ENCODE measurements around the gene IL12B. TPM values are rescaled to one million over a fixed set of nuclear protein-coding genes. Genes with fewer than 3 reads are reported as not detected.

The IL12B gene
- total and polyA plus RNA-seq, 4 donors, result not detected

DNA sequence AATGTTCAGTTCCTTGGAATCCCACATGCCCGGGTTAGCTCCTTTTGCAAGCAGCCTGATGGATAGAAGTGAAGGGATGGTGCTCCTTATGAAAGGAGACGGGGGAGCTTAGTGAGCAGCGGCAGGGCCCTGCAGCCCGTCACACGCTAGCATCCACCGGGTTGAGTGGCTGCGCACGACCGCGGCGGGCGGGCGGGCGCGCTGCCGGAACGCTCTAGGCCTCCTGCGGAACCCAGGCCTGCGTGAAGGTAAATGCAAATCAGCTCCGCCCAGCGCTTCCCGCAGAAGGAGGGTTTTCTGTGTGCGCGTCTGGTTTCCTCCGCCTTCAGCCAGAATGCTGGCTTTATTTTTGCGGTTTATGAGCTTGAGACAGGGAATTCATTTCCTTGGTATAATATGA lies 19.8 kb downstream of the IL12B start:
- no peak for TF ChIP-seq JUND (IDR thresholded peaks at IDR 0.05)
- TF ChIP-seq, protein P1, sequence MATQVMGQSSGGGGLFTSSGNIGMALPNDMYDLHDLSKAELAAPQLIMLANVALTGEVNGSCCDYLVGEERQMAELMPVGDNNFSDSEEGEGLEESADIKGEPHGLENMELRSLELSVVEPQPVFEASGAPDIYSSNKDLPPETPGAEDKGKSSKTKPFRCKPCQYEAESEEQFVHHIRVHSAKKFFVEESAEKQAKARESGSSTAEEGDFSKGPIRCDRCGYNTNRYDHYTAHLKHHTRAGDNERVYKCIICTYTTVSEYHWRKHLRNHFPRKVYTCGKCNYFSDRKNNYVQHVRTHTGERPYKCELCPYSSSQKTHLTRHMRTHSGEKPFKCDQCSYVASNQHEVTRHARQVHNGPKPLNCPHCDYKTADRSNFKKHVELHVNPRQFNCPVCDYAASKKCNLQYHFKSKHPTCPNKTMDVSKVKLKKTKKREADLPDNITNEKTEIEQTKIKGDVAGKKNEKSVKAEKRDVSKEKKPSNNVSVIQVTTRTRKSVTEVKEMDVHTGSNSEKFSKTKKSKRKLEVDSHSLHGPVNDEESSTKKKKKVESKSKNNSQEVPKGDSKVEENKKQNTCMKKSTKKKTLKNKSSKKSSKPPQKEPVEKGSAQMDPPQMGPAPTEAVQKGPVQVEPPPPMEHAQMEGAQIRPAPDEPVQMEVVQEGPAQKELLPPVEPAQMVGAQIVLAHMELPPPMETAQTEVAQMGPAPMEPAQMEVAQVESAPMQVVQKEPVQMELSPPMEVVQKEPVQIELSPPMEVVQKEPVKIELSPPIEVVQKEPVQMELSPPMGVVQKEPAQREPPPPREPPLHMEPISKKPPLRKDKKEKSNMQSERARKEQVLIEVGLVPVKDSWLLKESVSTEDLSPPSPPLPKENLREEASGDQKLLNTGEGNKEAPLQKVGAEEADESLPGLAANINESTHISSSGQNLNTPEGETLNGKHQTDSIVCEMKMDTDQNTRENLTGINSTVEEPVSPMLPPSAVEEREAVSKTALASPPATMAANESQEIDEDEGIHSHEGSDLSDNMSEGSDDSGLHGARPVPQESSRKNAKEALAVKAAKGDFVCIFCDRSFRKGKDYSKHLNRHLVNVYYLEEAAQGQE (IDR thresholded peaks at IDR 0.05), result no peak
- TF ChIP-seq MAX (IDR thresholded peaks at IDR 0.05), result no peak
- no peak for TF ChIP-seq GABPA (IDR thresholded peaks at IDR 0.05 in 1 of 2, conservative IDR thresholded peaks at IDR 0.05 in 1 of 2)
- WGBS, result 13% methylated on average over 26 of the region's 26 CpGs
- no peaks in the 10 kb centered on the region for H3K36me3 ChIP-seq (ENCODE audit: control insufficient read depth in 4 of 4, insufficient read depth in 3 of 4, low read depth in 1 of 4, low read length in 3 of 4)

DNA sequence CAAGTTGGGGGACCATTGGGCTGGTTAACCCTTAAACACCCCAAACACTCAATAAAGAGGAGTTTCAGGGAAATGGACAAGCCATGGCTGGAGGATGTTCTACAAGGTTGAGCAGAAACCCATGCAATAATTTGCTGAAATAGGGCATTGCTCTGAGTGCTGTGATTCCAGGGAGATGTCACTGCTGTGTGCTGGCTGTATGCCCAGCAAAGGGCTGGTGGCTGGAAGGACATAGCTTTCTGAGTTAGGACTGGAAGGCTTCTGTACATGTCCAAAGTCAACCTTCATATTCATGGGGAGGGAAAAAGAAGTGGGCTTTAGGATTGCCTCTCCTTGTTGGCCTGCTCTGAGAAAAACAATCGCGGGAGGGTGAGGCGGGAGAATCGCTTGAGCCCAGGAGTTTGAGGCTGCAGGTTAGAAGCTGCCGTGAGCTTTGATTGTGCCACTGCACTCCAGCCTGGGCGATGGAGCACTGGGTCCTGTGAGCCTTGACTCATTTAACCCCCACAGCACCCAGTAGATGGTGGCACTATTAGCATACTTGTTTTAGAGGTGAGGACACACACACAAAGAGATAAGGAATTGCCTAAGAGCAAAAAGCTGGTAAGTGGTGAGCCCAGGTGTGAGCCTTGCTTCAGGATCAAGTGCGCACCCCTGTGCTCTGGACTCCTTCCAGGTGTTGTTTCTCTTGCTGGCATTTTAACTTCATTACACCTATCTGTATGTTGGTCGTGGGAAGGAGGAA lies 20.4 kb downstream of the IL12B start:
- no peak for DNase-seq (ENCODE audit: low spot score)
- no peaks in the 10 kb centered on the region for H3K36me3 ChIP-seq (ENCODE audit: control insufficient read depth in 4 of 4, insufficient read depth in 3 of 4, low read depth in 1 of 4, low read length in 3 of 4)
- no peak overlapping the region for H3K9ac ChIP-seq (ENCODE audit: low read depth in 1 of 2, low read length in 2 of 2)
- H3K4me3 ChIP-seq (ENCODE audit: low read depth in 1 of 3, low read length in 3 of 3), result no peak overlapping the region
- no peak overlapping the region for H3K27ac ChIP-seq (ENCODE audit: low read depth in 1 of 2, low read length in 2 of 2)
- H3K4me1 ChIP-seq (ENCODE audit: control insufficient read depth in 4 of 4, insufficient read depth in 4 of 4, low read length in 3 of 4), result peaks cover 0 to 5% (median 0%) of the 10 kb centered on the region in 4 donors
- WGBS, result 68% methylated on average over 8 of the region's 8 CpGs
- H3K9me3 ChIP-seq (ENCODE audit: control insufficient read depth in 4 of 4, low read length in 3 of 4), result no peaks in the 10 kb centered on the region
- H3K27me3 ChIP-seq (ENCODE audit: control insufficient read depth in 4 of 4, insufficient read depth in 4 of 4, low read length in 3 of 4), result peaks cover 0 to 9% (median 4%) of the 10 kb centered on the region in 4 donors
- TF ChIP-seq JUND (IDR thresholded peaks at IDR 0.05) (no peak), ATF3 (IDR thresholded peaks at IDR 0.05) (no peak), TAF1 (conservative IDR thresholded peaks at IDR 0.05) (no peak), GABPA (IDR thresholded peaks at IDR 0.05 in 1 of 2, conservative IDR thresholded peaks at IDR 0.05 in 1 of 2) (no peak), HNF4G (IDR thresholded peaks at IDR 0.05) (no peak), EGR1 (IDR thresholded peaks at IDR 0.05; ENCODE audit: low read depth in 2 of 2) (no peak), YY1 (IDR thresholded peaks at IDR 0.05) (no peak), FOXA1 (IDR thresholded peaks at IDR 0.05) (no peak), FOXA2 (IDR thresholded peaks at IDR 0.05) (no peak), NR2F2 (IDR thresholded peaks at IDR 0.05) (no peak), HNF4A (conservative IDR thresholded peaks at IDR 0.05) (no peak), RAD21 (IDR thresholded peaks at IDR 0.05) (no peak), ZBTB33 (IDR thresholded peaks at IDR 0.05) (no peak)
- TF ChIP-seq, protein P1 (IDR thresholded peaks at IDR 0.05), result no peak

More for the DNA sequence above, 19.8 kb downstream of the IL12B start:
- H3K27me3 ChIP-seq (ENCODE audit: control insufficient read depth in 4 of 4, insufficient read depth in 4 of 4, low read length in 3 of 4), result peaks cover 0 to 7% (median 3%) of the 10 kb centered on the region in 4 donors
- no peaks in the 10 kb centered on the region for H3K9me3 ChIP-seq (ENCODE audit: control insufficient read depth in 4 of 4, low read length in 3 of 4)
- no peak overlapping the region for H3K9ac ChIP-seq (ENCODE audit: low read depth in 1 of 2, low read length in 2 of 2)
- H3K4me1 ChIP-seq (ENCODE audit: control insufficient read depth in 4 of 4, insufficient read depth in 4 of 4, low read length in 3 of 4), result peaks cover 0 to 5% (median 0%) of the 10 kb centered on the region in 4 donors
- no peak for DNase-seq (ENCODE audit: low spot score)
- peak overlapping the region in 1 of 3 donors; percentile 10 for H3K4me3 ChIP-seq (ENCODE audit: low read depth in 1 of 3, low read length in 3 of 3)
- H3K27ac ChIP-seq (ENCODE audit: low read depth in 1 of 2, low read length in 2 of 2), result no peak overlapping the region

All from liver (tissue), 9 donors.